ENCODE measurements around the gene LLPH.

LLPH gene

GRCh38 chr12:66164349-66164821 is 33.8 kb upstream of the LLPH start:
- H4K20me1 ChIP-seq (ENCODE audit: insufficient read depth) = no peaks in the 10 kb centered on the region
- H3K4me3 ChIP-seq (IDR thresholded peaks at IDR 0.05; ENCODE audit: insufficient read depth, low read depth, low read length) = no peak overlapping the region
- TF ChIP-seq, protein P1, sequence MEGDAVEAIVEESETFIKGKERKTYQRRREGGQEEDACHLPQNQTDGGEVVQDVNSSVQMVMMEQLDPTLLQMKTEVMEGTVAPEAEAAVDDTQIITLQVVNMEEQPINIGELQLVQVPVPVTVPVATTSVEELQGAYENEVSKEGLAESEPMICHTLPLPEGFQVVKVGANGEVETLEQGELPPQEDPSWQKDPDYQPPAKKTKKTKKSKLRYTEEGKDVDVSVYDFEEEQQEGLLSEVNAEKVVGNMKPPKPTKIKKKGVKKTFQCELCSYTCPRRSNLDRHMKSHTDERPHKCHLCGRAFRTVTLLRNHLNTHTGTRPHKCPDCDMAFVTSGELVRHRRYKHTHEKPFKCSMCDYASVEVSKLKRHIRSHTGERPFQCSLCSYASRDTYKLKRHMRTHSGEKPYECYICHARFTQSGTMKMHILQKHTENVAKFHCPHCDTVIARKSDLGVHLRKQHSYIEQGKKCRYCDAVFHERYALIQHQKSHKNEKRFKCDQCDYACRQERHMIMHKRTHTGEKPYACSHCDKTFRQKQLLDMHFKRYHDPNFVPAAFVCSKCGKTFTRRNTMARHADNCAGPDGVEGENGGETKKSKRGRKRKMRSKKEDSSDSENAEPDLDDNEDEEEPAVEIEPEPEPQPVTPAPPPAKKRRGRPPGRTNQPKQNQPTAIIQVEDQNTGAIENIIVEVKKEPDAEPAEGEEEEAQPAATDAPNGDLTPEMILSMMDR (conservative IDR thresholded peaks at IDR 0.05; ENCODE audit: low read depth, low read length) = no peak
- H2AFZ ChIP-seq (ENCODE audit: low read depth) = no peak overlapping the region
- no peaks in the 10 kb centered on the region for H3K36me3 ChIP-seq (ENCODE audit: insufficient read depth)
- H3K4me2 ChIP-seq = no peak overlapping the region
- H3K4me1 ChIP-seq (ENCODE audit: low read depth, poor library complexity, severe bottlenecking) = peaks cover 7% of the 10 kb centered on the region
- H3K9ac ChIP-seq = no peak overlapping the region
- no peak overlapping the region for H3K27ac ChIP-seq
- H3K79me2 ChIP-seq (ENCODE audit: insufficient read depth, low read depth) = peaks cover 58% of the 10 kb centered on the region
- H3K27me3 ChIP-seq (ENCODE audit: insufficient read depth, low read depth) = no peaks in the 10 kb centered on the region

DNA sequence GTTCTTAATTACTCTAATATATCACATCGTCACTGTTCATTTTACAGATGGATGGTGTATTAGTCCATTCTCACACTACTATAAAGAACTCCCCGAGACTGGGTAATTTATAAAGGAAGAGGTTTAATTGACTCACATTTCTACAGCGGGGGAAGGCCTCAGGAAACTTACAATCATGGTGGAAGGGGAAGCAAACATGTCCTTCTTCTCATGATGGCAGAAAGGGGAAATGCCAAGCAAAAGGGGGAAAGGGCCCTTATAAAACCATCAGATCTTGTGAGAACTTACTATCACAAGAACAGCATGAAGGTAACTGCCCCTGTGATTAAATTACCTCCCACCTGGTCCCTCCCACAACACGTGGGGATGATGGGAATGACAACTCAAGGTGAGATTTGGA is 32.7 kb upstream of the LLPH start:
- TF ChIP-seq, protein P1 (conservative IDR thresholded peaks at IDR 0.05; ENCODE audit: low read depth, low read length) = no peak
- no peak overlapping the region for H3K4me3 ChIP-seq (IDR thresholded peaks at IDR 0.05; ENCODE audit: insufficient read depth, low read depth, low read length)
- H3K27me3 ChIP-seq (ENCODE audit: insufficient read depth, low read depth) = no peaks in the 10 kb centered on the region
- H3K9ac ChIP-seq = no peak overlapping the region
- no peak overlapping the region for H3K4me2 ChIP-seq
- H2AFZ ChIP-seq (ENCODE audit: low read depth) = no peak overlapping the region
- H3K27ac ChIP-seq = no peak overlapping the region
- no peaks in the 10 kb centered on the region for H4K20me1 ChIP-seq (ENCODE audit: insufficient read depth)
- peaks cover 51% of the 10 kb centered on the region for H3K79me2 ChIP-seq (ENCODE audit: insufficient read depth, low read depth)
- H3K36me3 ChIP-seq (ENCODE audit: insufficient read depth) = no peaks in the 10 kb centered on the region
- peaks cover 2% of the 10 kb centered on the region for H3K4me1 ChIP-seq (ENCODE audit: low read depth, poor library complexity, severe bottlenecking)

- H3K79me2 ChIP-seq (ENCODE audit: insufficient read depth, low read depth) = peaks cover 45% of the 10 kb centered on the region
Measured at GRCh38 chr12:66162701-66163100, 32.2 kb upstream of the LLPH start.

DNA sequence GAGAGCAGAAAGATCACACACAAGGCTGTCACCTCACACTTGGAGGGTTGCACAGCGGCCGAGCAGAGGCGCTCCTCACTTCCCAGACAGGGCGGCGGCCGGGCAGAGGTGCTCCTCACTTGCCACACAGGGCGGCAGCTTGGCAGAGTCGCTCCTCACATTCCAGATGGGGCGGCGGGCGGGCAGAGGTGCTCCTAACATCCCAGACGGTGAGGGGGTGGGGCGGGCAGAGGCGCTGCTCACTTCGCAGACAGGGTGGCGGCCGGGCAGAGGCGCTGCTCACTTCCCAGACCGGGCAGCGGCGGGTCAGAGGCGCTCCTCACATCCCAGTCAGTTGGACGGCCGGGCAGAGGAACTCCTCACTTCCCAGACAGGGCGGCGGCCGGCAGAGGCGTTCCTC is 30.2 kb upstream of the LLPH start:
- Histone ChIP-seq H3K4me2 (no peak overlapping the region), H3K4me1 (ENCODE audit: low read depth, poor library complexity, severe bottlenecking) (no peaks in the 10 kb centered on the region), H3K79me2 (ENCODE audit: insufficient read depth, low read depth) (peaks cover 25% of the 10 kb centered on the region; the same call in 1 of the 2 replicates), H3K4me3 (IDR thresholded peaks at IDR 0.05; ENCODE audit: insufficient read depth, low read depth, low read length) (no peak overlapping the region), H2AFZ (ENCODE audit: low read depth) (no peak overlapping the region), H3K27ac (no peak overlapping the region), H3K9ac (no peak overlapping the region), H3K36me3 (ENCODE audit: insufficient read depth) (no peaks in the 10 kb centered on the region), H4K20me1 (ENCODE audit: insufficient read depth) (no peaks in the 10 kb centered on the region), H3K27me3 (ENCODE audit: insufficient read depth, low read depth) (no peaks in the 10 kb centered on the region)
- TF ChIP-seq, protein P1 (conservative IDR thresholded peaks at IDR 0.05; ENCODE audit: low read depth, low read length) = no peak

More at GRCh38 chr12:66162701-66163100, 32.2 kb upstream of the LLPH start:
- TF ChIP-seq, protein P1 (conservative IDR thresholded peaks at IDR 0.05; ENCODE audit: low read depth, low read length) = no peak
- Histone ChIP-seq H3K4me1 (ENCODE audit: low read depth, poor library complexity, severe bottlenecking) (no peaks in the 10 kb centered on the region), H2AFZ (ENCODE audit: low read depth) (no peak overlapping the region), H4K20me1 (ENCODE audit: insufficient read depth) (no peaks in the 10 kb centered on the region), H3K9ac (no peak overlapping the region), H3K27me3 (ENCODE audit: insufficient read depth, low read depth) (no peaks in the 10 kb centered on the region), H3K4me3 (IDR thresholded peaks at IDR 0.05; ENCODE audit: insufficient read depth, low read depth, low read length) (no peak overlapping the region), H3K27ac (no peak overlapping the region), H3K4me2 (no peak overlapping the region), H3K36me3 (ENCODE audit: insufficient read depth) (no peaks in the 10 kb centered on the region)
